Mesodermal cell (in vitro differentiated cells): Measurements from ENCODE around the gene FAM210B.

Experiments
- H3K27ac ChIP-seq: 2 replicates; pipeline ENCODE4 v1.7.0; 2013; ENCODE audit warnings: mild to moderate bottlenecking, low read depth, low read length, moderate library complexity; ENCODE audit not compliant: severe bottlenecking
- H3K36me3 ChIP-seq: 2 replicates; pipeline ENCODE4 v1.7.1; 2013; ENCODE audit warnings: mild to moderate bottlenecking, low read length, moderate library complexity; ENCODE audit not compliant: control insufficient read depth, insufficient read depth
- H3K4me1 ChIP-seq: one replicate; pipeline ENCODE4 v1.7.1; 2013; ENCODE audit warnings: mild to moderate bottlenecking, low read length; ENCODE audit not compliant: insufficient read depth, control insufficient read depth, poor library complexity, severe bottlenecking
- H3K4me3 ChIP-seq: 2 replicates; pipeline ENCODE4 v1.7.0; 2013; ENCODE audit warnings: low read length, control low read depth, mild to moderate bottlenecking; ENCODE audit not compliant: insufficient read depth, poor library complexity, severe bottlenecking; ENCODE audit errors: extremely low read depth
- H3K9me3 ChIP-seq: 2 replicates; pipeline ENCODE4 v1.7.1; 2013; ENCODE audit warnings: mild to moderate bottlenecking, low read length, moderate library complexity; ENCODE audit not compliant: control insufficient read depth
- WGBS, 2 experiments: methylation state at CpG; one replicate each; pipeline ENCODE4 v1.1.5; 2013; ENCODE audit warnings: missing lambda C conversion rate in 2 of 2; ENCODE audit not compliant: insufficient coverage in 2 of 2; 5-methylcytosine and 5-hydroxymethylcytosine counted together

The FAM210B gene

DNA sequence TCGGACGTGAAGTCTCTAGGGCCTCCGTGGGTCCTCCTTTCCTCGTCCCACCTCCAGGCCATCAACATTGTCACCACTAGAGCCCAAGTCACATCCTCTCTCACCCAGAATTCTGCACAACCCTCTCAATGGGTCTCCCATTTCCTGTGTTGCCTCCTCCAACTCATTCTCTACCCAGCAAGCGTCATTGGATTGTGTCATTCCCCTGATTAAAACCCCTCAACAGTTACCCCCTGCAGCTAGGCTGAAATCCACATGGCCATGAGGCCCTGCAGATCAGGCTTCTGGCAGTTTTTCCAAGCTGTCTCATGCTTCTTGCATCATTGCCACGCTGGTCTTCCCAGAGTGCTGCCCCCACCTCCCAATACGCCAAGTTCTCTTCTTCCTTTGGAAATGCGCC is 12.9 kb upstream of the FAM210B start:
- H3K27ac ChIP-seq, result no peak overlapping the region
- 93 to 96% methylated on average over 5 to 8 of the region's 8 CpGs for WGBS, 2 experiments
- no peaks in the 10 kb centered on the region for H3K36me3 ChIP-seq
- H3K4me1 ChIP-seq, result peaks cover 14% of the 10 kb centered on the region
- no peak overlapping the region for H3K4me3 ChIP-seq
- no peaks in the 10 kb centered on the region for H3K9me3 ChIP-seq

DNA sequence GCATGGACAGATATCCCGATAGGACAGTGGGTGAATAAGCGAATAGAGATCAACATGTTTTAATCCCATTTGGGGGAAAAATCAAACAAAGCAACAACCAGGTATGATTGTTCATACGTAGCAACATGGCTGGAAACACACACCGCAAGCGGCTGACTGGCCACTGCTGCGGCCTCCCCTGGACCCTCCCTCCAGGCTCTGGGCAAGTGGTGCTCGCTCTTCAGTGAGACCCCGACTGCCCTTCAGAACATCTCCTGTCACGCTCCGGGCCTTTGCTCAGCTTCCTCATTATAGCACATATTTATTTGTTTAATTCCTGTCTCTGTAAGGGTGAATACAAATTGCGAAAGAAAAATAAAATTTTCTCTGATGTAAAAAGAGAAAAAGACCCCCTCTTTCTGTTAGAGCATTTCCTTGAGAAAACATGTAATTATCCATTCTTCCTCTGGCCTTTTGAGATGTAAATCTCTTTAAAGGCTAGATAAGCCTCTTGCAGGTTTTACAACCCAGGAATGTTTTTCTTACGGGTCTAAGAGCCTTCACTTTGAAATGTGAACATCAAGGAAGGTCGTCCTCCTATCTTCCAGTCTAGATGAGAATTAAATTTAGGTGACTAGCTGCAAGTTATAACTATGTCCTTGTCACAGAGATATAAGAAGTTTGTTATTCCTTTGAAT is 11.0 kb upstream of the FAM210B start:
- H3K36me3 ChIP-seq, result no peaks in the 10 kb centered on the region
- peaks cover 14% of the 10 kb centered on the region for H3K4me1 ChIP-seq
- H3K27ac ChIP-seq, result peak overlapping the region; percentile 12
- H3K9me3 ChIP-seq, result no peaks in the 10 kb centered on the region
- H3K4me3 ChIP-seq, result no peak overlapping the region
- WGBS, 2 experiments, result 42 to 51% methylated on average over 6 to 7 of the region's 13 CpGs

DNA sequence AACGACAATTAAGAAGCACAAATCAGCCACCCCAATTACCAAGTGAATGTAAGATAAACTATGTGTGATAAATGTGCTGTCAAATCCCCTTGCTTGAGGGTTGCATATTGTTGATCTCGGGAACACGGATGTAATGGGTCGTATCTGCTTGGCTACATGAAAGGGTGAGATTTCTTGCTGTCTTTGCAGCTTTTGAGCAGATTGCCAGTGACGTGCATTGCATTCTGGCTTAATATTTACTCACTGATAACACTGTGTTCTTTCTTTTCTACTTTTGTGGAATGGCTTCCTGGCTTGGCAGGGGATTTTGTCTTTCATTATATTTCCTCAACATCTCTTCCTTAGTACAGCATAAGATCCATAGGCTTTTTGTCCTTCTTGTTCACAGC is 10.5 kb upstream of the FAM210B start:
- 0 to 27% methylated on average over 2 to 4 of the region's 5 CpGs for WGBS, 2 experiments
- Histone ChIP-seq H3K36me3 (no peaks in the 10 kb centered on the region), H3K4me3 (no peak overlapping the region), H3K4me1 (peaks cover 14% of the 10 kb centered on the region), H3K27ac (peak overlapping the region; percentile 12), H3K9me3 (no peaks in the 10 kb centered on the region)

DNA sequence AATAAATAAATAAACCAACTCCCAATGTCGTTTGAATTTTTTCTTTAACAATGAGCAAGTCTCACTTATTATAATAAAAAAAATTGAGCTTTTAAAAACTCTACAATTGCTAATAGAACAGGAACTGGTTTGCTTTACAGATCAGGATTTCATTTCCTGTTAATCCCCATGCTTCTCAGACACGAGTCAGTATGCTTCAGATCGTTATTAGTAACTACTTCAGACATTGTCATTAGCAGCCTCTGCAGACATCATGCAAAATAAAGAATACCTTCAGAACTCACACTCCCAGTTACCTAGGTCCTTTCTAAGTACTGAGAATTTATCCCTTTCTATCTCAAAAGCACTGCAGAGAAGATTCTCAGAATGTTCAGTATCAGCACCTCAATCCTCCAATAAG is 10.0 kb upstream of the FAM210B start:
- Histone ChIP-seq H3K4me3 (no peak overlapping the region), H3K27ac (no peak overlapping the region), H3K4me1 (peaks cover 14% of the 10 kb centered on the region), H3K36me3 (no peaks in the 10 kb centered on the region), H3K9me3 (no peaks in the 10 kb centered on the region)
- WGBS, 2 experiments, result 22 to 25% methylated on average over 2 of the region's 3 CpGs

DNA sequence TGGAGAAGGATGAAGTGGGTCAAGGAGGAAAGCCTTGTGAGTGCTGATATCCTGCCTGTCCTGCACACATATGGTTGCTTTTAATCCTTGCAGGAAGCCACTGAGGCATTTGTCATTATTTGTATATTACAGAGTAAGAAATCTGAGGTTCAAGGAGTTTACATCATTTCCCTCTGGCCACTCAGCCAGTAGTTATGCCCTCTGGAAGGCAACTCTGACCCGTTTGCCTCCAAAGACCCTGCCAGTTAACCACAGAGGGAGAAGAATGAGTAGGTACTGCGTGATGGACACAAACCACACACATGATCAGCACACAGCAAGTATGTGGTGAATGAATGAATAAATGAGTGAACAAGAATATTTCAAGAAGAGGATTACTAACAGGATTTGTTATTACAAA is 7.9 kb upstream of the FAM210B start:
- Histone ChIP-seq H3K36me3 (no peaks in the 10 kb centered on the region), H3K9me3 (no peaks in the 10 kb centered on the region), H3K4me3 (no peak overlapping the region), H3K4me1 (peaks cover 14% of the 10 kb centered on the region), H3K27ac (no peak overlapping the region)
- WGBS, 2 experiments, result no CpG with 5 or more reads among the region's 2 CpGs

DNA sequence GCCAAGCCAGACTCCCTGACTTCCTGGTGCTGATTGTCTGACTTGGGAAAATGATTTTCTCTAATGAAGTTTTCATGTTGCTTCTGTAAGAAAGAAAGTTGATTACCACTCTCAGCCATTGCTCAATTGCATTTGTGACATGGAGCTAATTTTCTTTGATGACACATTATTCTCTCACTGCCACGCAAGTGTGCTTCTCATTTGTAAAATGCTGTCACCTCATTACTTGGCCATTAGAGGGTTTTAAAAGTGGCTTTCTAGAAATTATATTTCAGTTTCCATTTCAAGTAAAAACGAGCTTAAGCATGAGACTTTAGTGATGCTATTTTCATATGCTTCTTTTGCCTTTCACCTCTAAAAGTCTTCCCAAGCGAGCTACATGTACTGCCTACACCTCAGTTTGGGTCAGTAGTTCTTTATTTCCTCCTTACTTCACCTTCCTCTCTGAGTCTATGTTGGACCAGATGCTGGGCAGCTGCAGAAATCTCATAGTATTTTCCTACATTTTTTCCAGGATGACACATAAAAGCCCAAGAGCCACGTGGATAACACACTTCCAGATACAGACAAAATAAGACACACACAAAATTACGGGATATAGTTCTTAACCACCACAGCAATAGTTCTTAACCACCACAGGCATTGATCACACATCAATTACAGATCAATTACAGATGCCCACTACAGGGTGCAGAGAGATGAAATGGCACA is 6.3 kb upstream of the FAM210B start:
- H3K27ac ChIP-seq, result no peak overlapping the region
- H3K4me1 ChIP-seq, result peaks cover 14% of the 10 kb centered on the region
- H3K9me3 ChIP-seq, result no peaks in the 10 kb centered on the region
- no peak overlapping the region for H3K4me3 ChIP-seq
- 73 to 87% methylated on average over 2 to 4 of the region's 5 CpGs for WGBS, 2 experiments
- H3K36me3 ChIP-seq, result no peaks in the 10 kb centered on the region

DNA sequence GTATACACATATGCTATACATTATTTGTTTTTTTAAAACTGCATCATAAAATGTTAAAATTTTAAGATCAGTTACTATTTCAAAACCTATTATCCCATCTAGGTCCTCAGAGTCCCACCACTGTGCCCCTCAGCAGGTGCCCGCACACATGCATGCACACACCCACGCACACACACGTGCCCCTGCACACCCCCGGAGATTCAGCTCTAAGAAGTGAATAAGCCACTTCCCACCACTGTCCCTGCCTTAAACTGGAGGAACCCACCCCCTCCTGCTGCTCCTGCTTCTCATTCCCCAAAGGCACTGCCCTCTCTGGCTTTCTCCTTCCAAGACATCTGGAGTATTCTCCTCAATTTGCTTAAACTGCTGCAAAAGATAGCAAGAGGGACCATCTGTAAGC is 5.4 kb upstream of the FAM210B start:
- Histone ChIP-seq H3K4me3 (no peak overlapping the region), H3K36me3 (no peaks in the 10 kb centered on the region), H3K27ac (no peak overlapping the region), H3K9me3 (no peaks in the 10 kb centered on the region), H3K4me1 (peaks cover 5% of the 10 kb centered on the region)
- 83 to 94% methylated on average over 1 to 4 of the region's 4 CpGs for WGBS, 2 experiments

DNA sequence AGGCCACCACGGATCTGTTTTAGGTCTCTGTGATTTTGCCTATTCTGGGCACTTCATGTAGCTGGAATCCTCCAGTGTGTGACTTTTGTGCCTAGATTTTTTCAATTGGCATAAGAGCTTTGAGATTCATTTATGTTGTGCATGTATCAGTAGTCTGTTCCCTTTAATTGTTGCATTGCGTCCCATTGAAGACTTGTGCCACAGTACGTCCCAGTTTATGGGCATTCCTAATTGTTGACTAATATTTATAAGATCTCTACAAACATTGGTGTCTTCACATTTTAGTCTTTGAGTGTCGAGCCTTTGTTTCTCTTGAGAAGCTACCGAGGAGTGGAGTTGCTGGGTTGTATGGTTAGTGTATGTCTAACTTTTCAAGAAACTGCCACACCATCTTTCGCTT is 704 bp upstream of the FAM210B start:
- Histone ChIP-seq H3K4me3 (peak overlapping the region; percentile 84), H3K9me3 (no peaks in the 10 kb centered on the region), H3K36me3 (peaks cover 26% of the 10 kb centered on the region), H3K27ac (no peak overlapping the region), H3K4me1 (peaks cover 12% of the 10 kb centered on the region)
- no CpG with 5 or more reads among the region's 6 CpGs for WGBS, 2 experiments

DNA sequence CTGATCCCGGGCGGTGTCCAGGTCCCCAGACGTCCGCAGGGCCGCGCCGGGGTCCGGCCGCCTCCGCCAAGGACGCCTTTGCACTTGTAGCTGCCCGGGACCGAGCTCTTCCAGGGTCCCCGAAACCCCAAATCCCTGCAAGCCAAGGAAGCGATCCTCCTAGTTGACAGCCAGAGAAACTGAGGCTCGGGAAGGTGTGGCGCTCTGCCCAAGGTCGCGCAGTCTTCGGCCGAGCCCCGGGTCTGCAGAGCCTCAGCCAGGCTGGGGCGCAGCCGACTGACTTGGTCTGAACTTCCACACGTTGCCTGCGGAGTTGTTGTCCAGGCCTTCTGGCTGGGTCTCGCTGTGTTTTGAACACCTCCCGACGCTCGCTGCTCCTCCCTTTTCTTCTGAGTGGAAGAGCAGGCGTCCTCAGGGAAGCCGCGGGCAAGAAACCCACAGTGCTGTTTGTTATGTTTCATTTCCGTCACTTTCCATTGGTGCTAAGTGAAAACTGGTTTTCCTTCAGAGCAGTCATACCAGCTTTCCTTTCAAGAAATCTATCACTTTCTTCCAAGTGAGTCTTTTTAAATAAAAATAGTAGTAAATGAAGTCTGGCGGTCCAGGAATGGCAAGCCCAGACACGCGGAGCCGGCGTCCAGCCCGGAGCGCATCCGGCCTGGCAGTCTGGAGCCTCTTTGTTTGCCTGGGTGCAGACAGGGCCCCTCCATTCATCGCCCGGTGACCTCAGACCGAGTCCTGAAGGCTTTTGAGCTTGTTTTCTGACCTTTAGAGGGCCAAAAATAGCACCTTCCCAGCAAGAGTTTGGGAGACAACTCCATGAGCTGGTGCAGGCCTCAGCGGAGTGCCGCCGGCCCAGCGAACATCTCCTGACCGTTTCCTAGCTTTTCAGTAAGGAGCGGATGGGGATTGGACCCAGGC is 698 bp downstream of the FAM210B start:
- WGBS, 2 experiments, result 22 to 34% methylated on average over 40 to 47 of the region's 51 CpGs
- peak overlapping the region; percentile 71 for H3K27ac ChIP-seq

DNA sequence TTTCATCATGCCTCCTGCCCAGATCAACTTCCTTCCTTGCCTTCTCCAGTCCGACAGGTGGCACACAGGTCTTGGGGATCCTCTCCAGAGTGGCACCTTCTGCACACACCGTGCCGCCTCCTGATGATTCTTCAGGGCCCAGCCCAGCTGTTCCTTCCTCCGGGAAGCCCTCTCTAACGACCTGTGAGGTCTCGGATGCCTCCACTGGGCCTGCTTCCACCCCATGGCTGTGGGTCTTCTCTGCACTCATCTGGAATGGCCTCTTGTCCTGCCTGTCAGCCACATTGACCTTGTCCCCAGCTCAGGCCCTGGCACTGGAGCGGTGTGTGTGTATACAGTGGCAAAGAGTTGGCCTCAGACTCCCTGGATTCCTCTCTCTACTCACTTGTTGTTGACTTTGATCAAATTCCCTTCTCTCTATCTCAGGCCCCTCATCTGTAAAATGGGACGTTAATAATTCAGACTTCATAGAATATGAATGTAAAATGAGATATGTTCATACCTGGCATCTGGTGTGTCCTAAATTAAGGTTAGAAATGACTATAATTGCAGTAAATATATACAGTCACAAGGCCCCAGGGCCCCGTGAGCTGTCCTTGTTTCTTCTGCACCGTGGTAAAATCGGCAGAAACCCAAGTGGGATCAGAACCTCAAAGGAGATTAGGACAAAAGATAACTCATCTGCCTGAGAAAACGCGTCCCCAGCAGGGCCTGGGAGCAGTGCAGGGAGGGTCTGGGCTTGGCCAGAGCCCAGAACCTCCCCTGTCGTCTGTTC is 1.5 kb downstream of the FAM210B start:
- 67 to 69% methylated on average over 9 to 12 of the region's 14 CpGs for WGBS, 2 experiments

More for the DNA sequence above, 698 bp downstream of the FAM210B start:
- Histone ChIP-seq H3K9me3 (no peaks in the 10 kb centered on the region), H3K4me1 (peaks cover 12% of the 10 kb centered on the region), H3K36me3 (peaks cover 33% of the 10 kb centered on the region), H3K4me3 (peak overlapping the region; percentile 84)

More for the DNA sequence above, 1.5 kb downstream of the FAM210B start:
- Histone ChIP-seq H3K4me1 (peaks cover 12% of the 10 kb centered on the region), H3K36me3 (peaks cover 40% of the 10 kb centered on the region), H3K9me3 (no peaks in the 10 kb centered on the region), H3K27ac (peak overlapping the region; percentile 71), H3K4me3 (peak overlapping the region; percentile 84)
